ENCODE measurements around the gene CNOT3.
"Not testable (repeated sequence)": the region's sequence is repeated elsewhere in the genome, so short reads cannot be mapped to it uniquely, and the experiment has no call there.

CNOT3 gene

GRCh38 chr19:54168174-54168917 lies 30.8 kb downstream of the CNOT3 start:
- no peak overlapping the region for H3K4me2 ChIP-seq (ENCODE audit: low read length)
- no peak overlapping the region for H3K4me3 ChIP-seq (ENCODE audit: low read depth, low read length)
- no peaks in the 10 kb centered on the region for H3K36me3 ChIP-seq (ENCODE audit: control insufficient read depth, insufficient read depth, low read length)
- peak; percentile 90 for TF ChIP-seq CTCF (IDR thresholded peaks at IDR 0.05)
- H3K27me3 ChIP-seq (ENCODE audit: control insufficient read depth, insufficient read depth, low read length) = no peaks in the 10 kb centered on the region
- H3K9me3 ChIP-seq (ENCODE audit: control insufficient read depth, low read length) = no peaks in the 10 kb centered on the region
- no peak overlapping the region for H2AFZ ChIP-seq
- H3K27ac ChIP-seq = no peak overlapping the region
- no peaks in the 10 kb centered on the region for H3K79me2 ChIP-seq
- no peak overlapping the region for H3K9ac ChIP-seq
- no peaks in the 10 kb centered on the region for H3K4me1 ChIP-seq

DNA sequence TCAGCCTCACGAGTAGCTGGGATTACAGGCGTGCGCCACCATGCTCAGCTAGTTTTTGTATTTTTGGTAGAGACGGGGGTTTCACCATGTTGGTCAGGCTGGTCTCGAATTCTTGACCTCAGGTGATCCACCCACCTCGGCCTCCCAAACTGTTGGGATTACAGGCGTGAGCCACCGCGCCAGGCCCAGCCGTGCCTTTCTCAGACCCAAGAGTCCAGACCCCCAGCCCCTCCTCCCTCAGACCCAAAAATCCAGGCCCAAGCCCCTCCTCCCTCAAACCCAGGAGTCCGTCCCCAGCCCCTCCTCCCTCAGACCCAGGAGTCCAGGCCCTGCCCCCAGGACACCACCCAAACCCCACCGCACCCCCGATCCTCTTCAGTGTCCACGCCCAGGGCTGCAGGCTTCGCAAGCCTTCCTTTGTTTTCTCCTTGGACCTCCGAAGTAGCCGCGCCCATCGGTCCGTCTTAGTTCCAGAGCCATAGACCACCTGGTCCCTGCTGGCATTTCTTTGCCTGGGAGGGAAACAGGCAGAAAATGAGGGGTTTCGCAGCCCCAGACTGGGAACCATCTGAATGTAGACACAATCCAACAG lies 31.7 kb downstream of the CNOT3 start:
- no peak overlapping the region for H3K27ac ChIP-seq
- no peak overlapping the region for H3K9ac ChIP-seq
- no peaks in the 10 kb centered on the region for H3K27me3 ChIP-seq (ENCODE audit: control insufficient read depth, insufficient read depth, low read length)
- H3K9me3 ChIP-seq (ENCODE audit: control insufficient read depth, low read length) = no peaks in the 10 kb centered on the region
- H3K4me1 ChIP-seq = no peaks in the 10 kb centered on the region
- H3K79me2 ChIP-seq = no peaks in the 10 kb centered on the region
- H3K36me3 ChIP-seq (ENCODE audit: control insufficient read depth, insufficient read depth, low read length) = no peaks in the 10 kb centered on the region
- TF ChIP-seq CTCF (IDR thresholded peaks at IDR 0.05) = no peak
- no peak overlapping the region for H2AFZ ChIP-seq
- H3K4me2 ChIP-seq (ENCODE audit: low read length) = no peak overlapping the region
- H3K4me3 ChIP-seq (ENCODE audit: low read depth, low read length) = no peak overlapping the region

- H3K36me3 ChIP-seq (ENCODE audit: control insufficient read depth, insufficient read depth, low read length); H3K79me2 ChIP-seq; H3K27me3 ChIP-seq (ENCODE audit: control insufficient read depth, insufficient read depth, low read length); H3K4me1 ChIP-seq; H3K9ac ChIP-seq; H3K9me3 ChIP-seq (ENCODE audit: control insufficient read depth, low read length): not testable (repeated sequence)
- Histone ChIP-seq H3K27ac (peak overlapping the region; percentile 89), H3K4me2 (ENCODE audit: low read length) (peak overlapping the region; percentile 94), H2AFZ (peak overlapping the region; percentile 67), H3K4me3 (ENCODE audit: low read depth, low read length) (peak overlapping the region; percentile 72)
Observed at GRCh38 chr19:54171736-54172431, 34.3 kb downstream of the CNOT3 start.

GRCh38 chr19:54172471-54173358 lies 35.2 kb downstream of the CNOT3 start, which contains the start of gene TMC4:
Gene TMC4, minus strand, starts transcription at chr19:54173160. Its CDS starts 43 bp downstream, at chr19:54173117.
- H3K4me2 ChIP-seq (ENCODE audit: low read length) = peak within 1 kb of the TSS; percentile 94
- peak within 1 kb of the TSS; percentile 67 for H2AFZ ChIP-seq
- peak; percentile 81 for TF ChIP-seq CTCF (IDR thresholded peaks at IDR 0.05)
- no peaks in the 10 kb centered on the region for H3K36me3 ChIP-seq (ENCODE audit: control insufficient read depth, insufficient read depth, low read length)
- no peaks in the 10 kb centered on the region for H3K9me3 ChIP-seq (ENCODE audit: control insufficient read depth, low read length)
- H3K9ac ChIP-seq = peak within 1 kb of the TSS; percentile 68
- no peaks in the 10 kb centered on the region for H3K27me3 ChIP-seq (ENCODE audit: control insufficient read depth, insufficient read depth, low read length)
- H3K4me1 ChIP-seq = no peaks in the 10 kb centered on the region
- H3K27ac ChIP-seq = peak within 1 kb of the TSS; percentile 89
- peak within 1 kb of the TSS; percentile 72 for H3K4me3 ChIP-seq (ENCODE audit: low read depth, low read length)
- no peaks in the 10 kb centered on the region for H3K79me2 ChIP-seq

All from parathyroid adenoma (tissue), 2 donors.